Epidermal melanocyte (primary cell): Measurements from ENCODE around the gene RFX2.
"Not testable (repeated sequence)": the region's sequence is repeated elsewhere in the genome, so short reads cannot be mapped to it uniquely, and the experiment has no call there.

Source experiments
- DNase-seq: peaks from one replicate; pipeline ENCODE4 v3.0.0; 2011; ENCODE audit warnings: low spot score; ENCODE audit not compliant: insufficient read length

The RFX2 gene

GRCh38 chr19:6110360-6110977 lies at the start of gene RFX2:
Gene RFX2, minus strand, starts transcription at chr19:6110500. Its CDS starts 63,004 bp downstream, at chr19:6047496.
- DNase-seq = peak; percentile 98

DNA sequence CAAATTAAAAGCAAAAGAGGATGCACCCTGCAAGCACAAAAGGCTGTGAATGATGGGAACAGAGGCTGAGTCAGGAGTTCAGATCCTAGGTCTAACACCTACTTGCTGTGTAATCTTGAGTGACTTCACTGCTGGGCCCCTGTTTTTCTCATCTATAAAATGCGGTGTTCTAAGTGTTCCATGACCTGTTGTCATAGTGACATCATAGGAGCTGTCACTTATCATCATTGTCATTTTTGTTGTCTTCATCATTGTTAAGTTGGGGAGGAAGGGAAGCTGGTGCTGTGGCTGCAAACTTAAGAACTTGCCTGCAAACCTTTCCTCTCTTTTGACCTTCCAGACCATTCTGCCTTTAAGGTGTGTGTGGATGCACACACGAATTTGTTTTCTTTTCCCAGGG lies 45.7 kb upstream of the RFX2 start:
- no peak for DNase-seq

DNA sequence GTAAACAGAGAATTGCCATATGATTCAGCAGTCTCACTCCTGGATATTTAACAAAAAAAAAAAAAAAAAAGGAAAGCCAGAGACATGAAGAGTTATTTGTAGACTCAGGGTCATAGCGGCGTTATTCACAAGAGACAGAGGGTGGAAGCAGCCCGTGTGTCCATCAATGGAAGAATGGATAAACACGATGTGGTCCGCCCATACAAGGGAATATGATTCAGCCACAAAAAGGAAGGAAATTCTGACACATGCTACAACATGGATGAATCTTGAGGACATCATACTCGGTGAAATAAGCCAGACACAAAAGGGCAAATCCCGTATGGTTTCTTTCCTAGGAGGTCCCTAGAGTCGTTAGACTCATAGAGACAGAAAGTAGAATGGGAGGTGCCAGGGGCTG lies 40.0 kb upstream of the RFX2 start:
- no peak for DNase-seq

DNA sequence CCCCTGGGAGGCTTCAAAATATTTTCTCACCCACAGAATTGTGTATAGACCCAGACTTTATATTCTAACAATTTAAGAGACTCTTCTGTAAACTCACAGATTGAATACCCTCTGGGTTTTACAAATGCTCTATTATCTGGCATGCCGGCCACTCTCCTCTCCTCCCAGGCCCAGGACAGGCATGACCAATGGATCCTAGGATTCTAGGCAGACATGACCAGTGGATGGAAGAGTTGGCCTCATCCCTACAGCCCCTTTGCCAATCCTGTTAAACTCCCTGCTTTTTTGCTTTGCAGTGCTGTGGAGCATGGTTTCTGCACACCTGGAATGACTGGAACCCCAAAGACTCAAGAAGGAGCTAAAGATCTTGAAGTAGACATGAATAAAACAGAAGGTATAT lies 30.9 kb upstream of the RFX2 start:
- DNase-seq = no peak

DNA sequence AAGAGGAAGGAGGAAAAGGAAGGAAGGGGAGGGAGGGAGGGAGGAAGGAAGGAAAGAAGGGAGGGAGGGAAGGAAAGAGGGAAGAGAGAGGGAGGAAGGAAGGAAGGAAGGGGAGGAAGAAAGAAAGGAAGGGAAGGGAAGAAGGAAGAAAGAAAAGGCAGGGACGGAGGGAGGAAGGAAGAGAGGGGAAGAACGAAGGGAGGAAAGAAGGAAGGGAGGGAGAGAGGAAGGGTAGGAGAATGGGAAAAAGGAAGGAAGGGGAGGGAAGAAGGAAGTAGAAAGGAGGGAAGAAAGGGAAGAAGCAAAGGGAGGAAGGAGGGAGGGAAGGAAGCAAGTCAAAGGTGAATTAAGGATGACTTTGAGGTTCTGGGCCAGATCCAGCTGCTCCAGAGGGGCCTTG lies 28.2 kb upstream of the RFX2 start:
- DNase-seq = no peak

- DNase-seq = peak; percentile 59
Observed at GRCh38 chr19:6138066-6138465, 27.8 kb upstream of the RFX2 start.

DNA sequence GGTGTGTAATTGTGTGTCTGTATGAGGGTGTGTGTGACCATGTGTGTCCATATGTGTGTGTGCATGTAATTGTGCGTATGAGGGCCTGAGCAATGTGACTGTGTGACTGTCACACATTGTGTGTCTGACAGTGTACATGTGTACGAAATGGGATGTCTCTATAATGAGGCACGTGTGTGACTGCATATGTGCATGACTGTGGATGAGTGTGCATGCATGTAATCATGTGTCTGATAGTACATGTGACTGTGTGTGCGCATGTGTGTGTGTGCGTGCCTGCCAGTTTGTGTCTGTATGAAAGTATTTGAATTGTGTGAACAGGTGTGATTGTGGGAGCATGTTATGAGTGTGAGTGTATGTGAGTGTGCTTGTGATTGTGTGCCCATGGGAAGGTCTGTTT lies 22.9 kb upstream of the RFX2 start:
- DNase-seq = no peak

DNA sequence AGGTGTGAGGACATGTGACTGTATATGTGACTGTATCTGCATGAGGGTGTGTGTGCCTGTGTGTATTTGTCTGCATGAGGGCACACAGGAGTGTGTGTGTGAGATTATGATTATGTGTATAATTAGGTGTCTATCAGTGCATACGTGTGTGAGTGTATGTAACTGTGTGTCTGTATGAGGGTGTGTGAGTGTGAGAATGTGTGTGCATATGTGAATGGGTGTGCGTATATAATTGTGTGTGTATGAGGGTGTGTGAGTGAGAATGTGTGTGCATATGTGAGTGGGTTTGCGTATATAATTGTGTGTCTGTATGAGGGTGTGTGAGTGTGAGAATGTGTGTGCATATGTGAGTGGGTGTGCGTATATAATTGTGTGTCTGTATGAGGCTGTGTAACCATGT lies 22.2 kb upstream of the RFX2 start:
- DNase-seq = no peak

DNA sequence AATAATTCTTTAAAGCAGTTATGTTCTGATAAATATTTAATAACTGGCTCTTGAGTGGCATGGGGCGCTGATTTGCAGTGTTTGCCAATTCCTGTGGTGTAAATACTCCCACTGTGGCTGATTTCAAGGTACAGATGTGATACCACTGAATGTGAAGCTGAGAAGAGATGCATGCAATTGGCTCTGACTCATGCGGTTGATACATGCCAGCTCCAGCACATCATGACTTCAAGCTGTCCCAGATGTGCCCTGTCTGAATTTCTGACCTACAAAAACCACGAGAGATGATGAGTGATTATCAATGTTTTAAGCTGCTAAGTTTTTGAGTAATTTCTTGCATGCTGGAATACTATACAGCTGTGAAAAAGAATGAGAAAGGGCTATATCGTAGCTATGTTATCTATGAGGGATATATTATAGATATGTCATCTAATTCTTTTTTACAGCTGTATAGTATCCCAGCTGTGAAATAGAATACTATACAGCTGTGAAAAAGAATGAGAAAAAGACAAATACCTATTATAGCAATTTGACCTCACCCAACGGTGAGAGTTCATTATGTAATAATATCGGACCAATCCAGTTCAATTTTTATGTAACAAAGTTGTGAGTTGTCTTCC lies 17.5 kb upstream of the RFX2 start:
- no peak for DNase-seq

- DNase-seq = no peak
Observed at GRCh38 chr19:6126335-6126974, 16.2 kb upstream of the RFX2 start.

GRCh38 chr19:6125571-6125989 lies 15.3 kb upstream of the RFX2 start:
- DNase-seq = peak; percentile 38

- no peak for DNase-seq
Observed at GRCh38 chr19:6119031-6119430, 8.7 kb upstream of the RFX2 start.

DNA sequence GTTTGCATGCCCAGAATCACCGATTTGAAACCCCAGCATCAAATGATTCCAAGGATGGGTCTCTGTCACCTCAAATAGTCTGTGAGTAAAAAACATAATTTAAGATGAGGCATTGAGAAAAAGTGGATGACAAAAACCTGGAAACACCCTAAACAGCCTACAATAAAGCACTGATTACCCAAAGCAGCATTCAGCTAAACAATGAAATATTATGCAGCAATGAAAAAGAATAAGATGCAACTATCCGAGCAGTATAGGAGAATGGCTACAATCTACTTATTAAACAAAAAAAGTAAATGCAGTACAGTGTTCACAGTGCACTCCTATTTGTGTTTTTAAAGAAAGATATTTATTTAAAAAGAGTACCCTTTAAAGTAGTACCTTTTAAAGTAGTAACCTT lies 7.7 kb upstream of the RFX2 start:
- no peak for DNase-seq

GRCh38 chr19:6117534-6117933 lies 7.2 kb upstream of the RFX2 start:
- DNase-seq = no peak

DNA sequence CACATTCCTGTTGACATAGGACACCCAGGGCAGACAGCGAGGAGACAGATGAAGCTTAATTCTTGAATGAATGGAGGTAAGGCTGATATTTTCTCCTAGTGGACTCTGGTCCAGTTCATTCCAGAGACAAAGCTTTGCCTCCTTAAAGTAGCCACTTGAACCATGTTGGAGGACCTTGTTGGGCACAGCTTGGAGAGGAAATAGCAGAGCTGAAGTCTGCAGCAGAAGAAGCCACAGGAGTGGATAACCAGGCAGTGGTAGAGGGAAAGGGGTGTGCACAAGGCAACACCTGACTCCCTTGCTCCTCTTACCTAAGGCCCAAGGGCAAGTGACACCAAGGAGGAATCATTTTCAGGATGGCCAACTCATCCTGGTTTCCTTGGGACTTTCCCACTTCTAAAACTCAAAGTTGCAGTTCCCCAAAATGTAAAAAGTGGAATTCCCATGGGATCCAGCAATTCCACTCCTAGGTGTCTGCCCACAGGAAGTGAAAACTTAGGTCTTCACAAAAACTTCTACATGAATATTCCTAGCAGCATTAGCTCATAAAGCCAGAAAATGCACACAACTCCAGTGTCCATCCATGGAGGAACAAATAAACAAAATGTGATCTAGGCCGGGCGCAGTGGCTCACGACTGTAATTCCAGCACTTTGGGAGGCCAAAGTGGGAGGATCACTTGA lies 6.6 kb upstream of the RFX2 start:
- DNase-seq = no peak

DNA sequence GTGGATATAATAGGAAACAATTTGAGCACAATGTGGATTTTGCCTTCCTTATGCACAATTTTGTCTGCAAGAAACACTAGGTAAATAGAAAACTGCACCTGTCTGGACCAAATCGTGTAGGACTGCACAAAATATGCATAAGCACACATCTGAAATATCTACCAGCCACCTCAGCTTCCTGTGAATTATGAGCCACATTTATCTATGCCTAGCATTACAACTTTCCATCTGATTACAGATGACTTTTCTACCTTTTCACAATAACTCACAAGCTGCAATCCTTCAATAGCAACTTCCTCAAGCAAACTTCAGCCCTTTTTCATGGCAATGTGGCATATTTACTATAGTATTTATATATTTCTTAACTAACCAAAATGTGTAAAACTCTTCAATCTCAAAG lies 5.7 kb upstream of the RFX2 start:
- no peak for DNase-seq

GRCh38 chr19:6113616-6114188 lies 3.4 kb upstream of the RFX2 start:
- DNase-seq = no peak

DNA sequence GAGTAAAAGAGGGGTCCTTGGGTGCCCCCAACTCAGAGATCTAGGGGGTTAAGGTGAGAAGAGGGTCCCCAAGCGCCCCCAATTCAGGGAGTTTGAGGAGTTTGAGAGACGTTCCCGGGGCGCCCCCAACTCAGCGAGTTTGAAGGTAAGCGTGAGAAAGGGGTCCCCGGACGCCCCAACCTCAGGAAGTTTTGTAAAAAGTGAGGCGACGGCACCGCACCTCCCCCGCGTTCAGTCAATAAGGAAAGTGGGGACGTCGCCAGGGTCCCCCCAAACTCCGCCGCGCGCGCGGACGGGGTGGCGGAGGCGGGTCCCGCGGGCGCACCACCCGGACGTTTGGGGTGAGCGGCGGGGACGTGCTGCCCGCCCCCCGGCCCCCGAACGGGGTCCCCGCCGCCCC lies 353 bp downstream of the RFX2 start:
- no peak for DNase-seq

GRCh38 chr19:6108721-6109633 lies 1.3 kb downstream of the RFX2 start:
- DNase-seq = peak; percentile 42

- DNase-seq = not testable (repeated sequence)
Observed at GRCh38 chr19:6106643-6107294, 3.5 kb downstream of the RFX2 start.
